ENCODE measurements around the gene PRDX5. TPM values are rescaled to one million over a fixed set of nuclear protein-coding genes. Genes with fewer than 3 reads are reported as not detected.

Gene PRDX5
- total RNA-seq, 1 experiment from 2014 or later: 240 TPM

GRCh38 chr11:64324692-64325469, 7.0 kb downstream of the PRDX5 start:
- no peak for DNase-seq (ENCODE audit: low read depth)

- no peak for DNase-seq (ENCODE audit: low read depth)
Observed at GRCh38 chr11:64327375-64327774, 9.5 kb downstream of the PRDX5 start.

GRCh38 chr11:64327993-64328392, 10.1 kb downstream of the PRDX5 start:
- DNase-seq (ENCODE audit: low read depth): no peak

- DNase-seq (ENCODE audit: low read depth): no peak
Observed at GRCh38 chr11:64330888-64331287, 13.0 kb downstream of the PRDX5 start.

GRCh38 chr11:64331569-64332371, 13.8 kb downstream of the PRDX5 start:
- peak; percentile 91 for DNase-seq (ENCODE audit: low read depth)

GRCh38 chr11:64333556-64333955, 15.6 kb downstream of the PRDX5 start:
- DNase-seq (ENCODE audit: low read depth): no peak

GRCh38 chr11:64334764-64335735, 17.1 kb downstream of the PRDX5 start:
- peak; percentile 96 for DNase-seq (ENCODE audit: low read depth)

GRCh38 chr11:64337538-64338249, 19.8 kb downstream of the PRDX5 start:
- no peak for DNase-seq (ENCODE audit: low read depth)

DNA sequence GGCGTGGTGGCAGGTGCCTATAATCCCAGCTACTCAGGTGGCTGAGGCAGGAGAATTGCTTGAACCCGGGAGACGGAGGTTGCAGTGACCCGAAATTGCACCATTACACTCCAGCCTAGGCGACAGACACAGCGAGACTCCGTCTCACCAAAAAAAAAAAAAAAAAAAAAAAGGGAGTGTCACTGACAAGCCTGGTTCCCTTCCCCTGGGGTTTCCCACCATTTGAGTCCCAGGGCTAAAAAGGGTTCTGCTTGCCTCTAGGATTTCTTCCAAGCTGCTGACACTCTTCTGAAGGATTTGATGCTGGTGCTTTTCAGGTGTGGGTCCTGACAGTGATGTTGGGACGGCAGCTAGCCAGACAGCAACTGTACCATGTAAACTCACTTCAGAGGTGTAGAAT, 20.8 kb downstream of the PRDX5 start:
- DNase-seq (ENCODE audit: low read depth): no peak

DNA sequence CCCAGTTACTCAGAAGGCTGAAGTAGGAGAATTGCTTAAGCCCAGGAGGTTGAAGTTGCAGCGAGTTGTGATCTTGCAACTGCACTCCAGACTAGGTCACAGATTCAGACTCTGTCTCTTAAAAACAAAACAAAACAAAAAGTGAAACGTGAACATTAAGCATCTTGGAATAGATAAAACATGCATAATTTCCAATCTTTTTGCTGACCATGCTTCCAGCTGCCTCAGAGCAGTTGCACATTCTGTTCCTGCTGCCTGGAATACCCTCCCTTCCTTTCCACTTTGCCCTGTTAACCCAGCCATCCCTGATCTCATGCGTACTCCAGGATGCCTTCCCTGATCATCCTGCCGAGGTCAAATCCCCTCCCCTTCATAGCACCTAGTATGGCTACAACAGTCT, 21.4 kb downstream of the PRDX5 start:
- no peak for DNase-seq (ENCODE audit: low read depth)

DNA sequence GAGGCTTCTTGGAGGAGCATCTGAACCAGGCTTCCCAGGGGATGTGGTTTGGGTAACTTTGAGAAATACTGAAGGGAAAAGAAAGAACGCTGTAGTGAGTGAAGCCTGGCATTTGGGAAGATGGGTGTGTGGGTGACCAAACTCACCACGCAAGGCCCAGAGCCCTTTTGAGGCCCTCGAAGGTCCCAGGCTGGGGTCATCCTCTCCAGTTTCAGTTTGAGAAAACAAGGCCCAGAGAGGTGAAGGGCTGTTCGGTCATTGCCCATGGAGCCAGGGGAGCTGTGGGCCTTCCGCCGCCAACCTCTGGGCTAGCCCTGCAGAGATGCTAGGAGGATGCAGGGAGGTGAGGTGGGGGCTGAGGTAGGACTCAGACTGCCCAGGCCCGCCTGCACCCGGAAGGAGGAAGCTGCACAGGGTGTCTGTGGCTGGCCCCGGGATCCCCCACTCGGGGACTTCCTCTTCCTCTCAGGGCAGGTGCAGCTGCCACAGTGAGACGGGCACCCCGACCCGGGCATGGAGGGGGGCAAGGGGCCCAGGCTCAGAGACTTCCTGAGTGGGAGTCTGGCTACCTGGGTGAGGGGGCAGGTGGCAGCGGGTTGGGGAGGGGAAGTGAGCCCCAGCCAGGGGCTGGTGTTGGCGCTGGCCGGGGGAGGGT, 22.0 kb downstream of the PRDX5 start, which contains the start of gene CCDC88B:
CCDC88B (plus strand) TSS at position 451 of the 655 bp plus-strand sequence; CDS start at position 514, 63 bp downstream.
- no peak for DNase-seq (ENCODE audit: low read depth)

DNA sequence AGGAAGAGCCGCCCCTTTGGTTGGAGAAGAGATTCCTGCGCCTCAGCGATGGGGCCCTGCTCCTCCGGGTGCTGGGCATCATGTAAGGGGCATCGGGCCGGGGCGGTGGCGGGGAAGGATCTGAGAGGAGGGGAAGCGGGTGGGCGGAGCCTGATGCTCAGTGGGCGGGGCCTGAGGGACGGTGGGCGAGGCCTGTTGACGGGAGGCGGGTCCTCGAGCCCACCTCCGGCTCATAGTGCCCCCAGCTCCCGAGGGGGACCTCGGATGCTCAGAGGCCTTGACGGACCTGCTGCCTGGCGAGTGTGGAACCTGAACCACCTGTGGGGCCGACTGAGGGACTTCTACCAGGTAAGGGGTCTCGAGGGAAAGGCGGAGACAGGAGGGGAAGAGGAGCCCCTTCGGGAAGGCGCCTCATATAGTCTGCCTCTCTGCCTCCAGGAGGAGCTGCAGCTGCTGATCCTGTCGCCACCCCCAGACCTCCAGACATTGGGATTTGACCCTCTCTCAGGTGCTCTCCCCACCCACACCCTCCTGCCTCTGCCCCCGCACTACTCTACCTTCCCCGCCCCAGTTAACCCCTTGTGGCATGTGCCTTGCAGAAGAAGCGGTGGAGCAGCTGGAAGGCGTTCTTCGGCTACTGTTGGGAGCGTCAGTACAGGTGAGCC, 22.9 kb downstream of the PRDX5 start:
- no peak for DNase-seq (ENCODE audit: low read depth)

DNA sequence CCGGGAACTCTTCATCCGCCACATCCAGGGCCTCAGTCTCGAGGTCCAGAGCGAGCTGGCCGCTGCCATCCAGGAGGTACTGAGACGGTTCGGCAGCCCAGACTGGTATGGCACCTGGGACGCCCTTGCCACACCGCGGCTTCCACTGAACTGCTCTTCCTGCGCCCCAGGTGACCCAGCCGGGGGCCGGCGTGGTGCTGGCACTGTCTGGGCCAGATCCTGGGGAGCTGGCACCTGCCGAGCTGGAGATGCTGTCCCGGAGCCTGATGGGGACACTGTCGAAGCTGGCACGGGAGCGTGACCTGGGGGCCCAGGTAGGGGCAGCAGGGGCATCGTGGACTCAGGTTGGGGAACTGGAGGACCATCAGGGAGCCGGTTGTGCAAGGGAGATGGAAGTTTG, 23.5 kb downstream of the PRDX5 start:
- DNase-seq (ENCODE audit: low read depth): no peak

- peak; percentile 72 for DNase-seq (ENCODE audit: low read depth)
Observed at GRCh38 chr11:64341851-64342791, 24.2 kb downstream of the PRDX5 start.

GRCh38 chr11:64342869-64343745, 25.2 kb downstream of the PRDX5 start:
- no peak for DNase-seq (ENCODE audit: low read depth)

- DNase-seq (ENCODE audit: low read depth): no peak
Observed at GRCh38 chr11:64343767-64344559, 26.0 kb downstream of the PRDX5 start.

- no peak for DNase-seq (ENCODE audit: low read depth)
Observed at GRCh38 chr11:64344787-64345186, 26.9 kb downstream of the PRDX5 start.
